ENCODE data around the gene ENOX2.

Gene ENOX2

GRCh38 chrX:130631011-130631410 is 272.0 kb downstream of the ENOX2 start:
- no peak for DNase-seq

DNA sequence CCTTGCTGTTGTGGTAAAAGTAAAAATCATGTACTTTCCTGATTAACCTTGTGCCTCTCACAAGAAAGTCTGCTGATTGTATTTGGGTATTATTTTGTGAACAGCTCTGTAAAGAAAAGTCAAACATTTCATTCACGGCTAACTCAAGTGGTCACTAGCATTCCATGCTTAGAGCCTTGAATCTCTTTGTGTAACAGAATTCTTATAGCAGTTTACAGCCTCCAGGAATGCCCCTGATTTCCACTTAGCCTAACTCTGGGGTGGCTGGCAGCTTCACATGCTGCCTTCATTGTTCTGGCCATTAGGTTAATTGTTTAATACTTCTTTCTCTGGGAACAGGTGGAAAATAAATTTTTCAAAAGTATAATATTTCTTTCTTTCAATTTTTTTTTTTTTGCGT is 274.5 kb downstream of the ENOX2 start:
- no peak for DNase-seq

DNA sequence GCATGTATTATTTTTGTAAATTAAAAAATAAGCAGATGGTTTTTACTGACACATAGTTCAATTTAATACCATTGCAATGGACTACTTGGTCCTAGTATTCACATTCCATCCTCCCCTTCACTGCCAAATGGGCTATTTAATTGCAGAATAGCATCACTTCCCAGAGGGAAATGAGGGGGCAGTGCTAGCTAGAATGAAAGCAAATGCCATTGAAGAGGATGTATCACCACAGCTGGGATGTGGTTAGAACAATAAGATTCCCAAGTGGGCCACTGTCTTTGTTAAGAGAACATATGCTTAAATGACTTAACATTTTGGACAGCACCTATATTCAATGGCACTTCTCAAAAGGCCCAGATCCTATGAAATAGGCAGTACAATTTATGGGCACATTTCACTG is 276.5 kb downstream of the ENOX2 start:
- DNase-seq = no peak

- DNase-seq = no peak
Observed at GRCh38 chrX:130625386-130625785, 277.6 kb downstream of the ENOX2 start.

DNA sequence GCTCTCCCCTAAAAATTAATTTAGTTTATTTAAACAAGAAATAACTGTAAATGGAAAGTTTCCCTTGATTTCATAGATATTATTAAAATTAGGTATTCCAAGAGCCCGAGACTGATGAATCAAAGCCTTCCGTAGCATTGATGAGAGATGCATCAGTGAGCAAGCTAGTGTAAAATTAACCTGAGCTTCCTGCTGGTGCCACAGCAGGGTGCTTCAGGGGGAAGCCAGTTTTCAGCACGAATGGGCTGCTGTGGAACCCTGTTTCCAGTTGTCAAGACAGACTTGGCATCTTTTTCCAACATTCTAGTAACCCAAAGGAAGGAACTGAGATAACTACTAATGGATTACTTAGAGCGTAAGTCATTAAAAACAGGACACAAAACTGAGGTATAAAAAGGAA is 279.5 kb downstream of the ENOX2 start:
- DNase-seq = no peak

GRCh38 chrX:130615941-130616340 is 287.1 kb downstream of the ENOX2 start:
- no peak for DNase-seq

- no peak for DNase-seq
Observed at GRCh38 chrX:130607431-130607830, 295.6 kb downstream of the ENOX2 start.

DNA sequence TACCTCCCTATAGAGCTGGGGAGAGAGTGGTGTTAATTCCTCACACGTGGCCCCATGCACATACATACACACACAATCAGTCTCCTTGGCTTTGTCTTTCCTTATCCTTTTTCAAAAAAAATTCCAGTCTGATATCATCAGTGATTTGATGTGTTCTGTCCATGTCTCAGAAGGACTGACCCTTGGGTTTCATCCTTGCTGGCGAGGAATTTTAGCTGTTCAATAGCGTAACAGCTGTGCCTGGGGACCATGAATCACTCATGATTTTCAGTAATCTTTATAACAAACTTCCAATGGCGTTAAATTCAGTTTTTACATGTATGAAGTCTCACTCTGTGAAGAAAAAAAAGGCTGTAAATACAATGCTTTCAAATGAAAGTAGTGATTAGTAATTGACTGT is 296.6 kb downstream of the ENOX2 start:
- no peak for DNase-seq

GRCh38 chrX:130604882-130605281 is 298.1 kb downstream of the ENOX2 start:
- DNase-seq = no peak

DNA sequence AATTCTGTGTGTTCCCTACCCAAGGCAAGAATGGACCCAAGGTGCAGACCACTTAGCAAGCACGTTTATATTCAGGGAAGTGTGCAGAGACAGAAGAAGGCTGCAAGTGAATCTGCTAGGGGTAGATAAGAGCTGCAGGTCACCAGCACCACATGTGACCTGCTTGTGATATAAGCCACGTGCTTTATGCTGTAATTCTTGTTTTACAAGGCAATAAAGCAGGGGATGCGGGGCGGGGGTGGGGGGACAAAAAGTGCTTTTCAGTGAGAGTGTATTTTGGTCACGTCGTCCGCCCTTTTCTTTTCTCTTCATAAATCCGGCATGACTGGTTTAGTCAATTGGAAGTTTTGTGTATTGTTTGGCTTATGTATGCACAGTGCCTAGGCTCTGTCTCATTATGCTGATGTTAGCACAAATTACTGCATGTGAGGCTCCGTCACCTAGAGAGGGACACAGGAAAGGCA is 308.5 kb downstream of the ENOX2 start:
- DNase-seq = no peak

- DNase-seq = no peak
Observed at GRCh38 chrX:130593911-130594310, 309.1 kb downstream of the ENOX2 start.

DNA sequence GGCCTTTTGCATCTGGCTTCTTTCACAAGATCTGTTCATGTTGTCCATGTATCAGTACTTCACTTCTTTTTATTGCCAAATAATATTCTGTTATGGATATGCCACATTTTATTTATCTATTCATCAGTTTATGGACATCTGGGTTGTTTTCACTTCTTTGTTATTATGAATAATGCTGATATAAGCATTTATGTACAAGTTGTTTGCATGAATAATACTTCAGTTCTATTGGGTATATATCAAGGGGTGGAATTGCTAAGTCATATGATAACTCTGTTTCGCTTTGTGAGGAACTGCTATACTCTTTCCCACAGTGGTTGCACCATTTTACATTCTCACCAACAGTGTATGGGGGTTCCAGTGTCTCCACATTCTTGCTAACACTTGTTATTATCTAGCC is 310.8 kb downstream of the ENOX2 start:
- DNase-seq = no peak

- DNase-seq = no peak
Observed at GRCh38 chrX:130578906-130579305, 324.1 kb downstream of the ENOX2 start.

DNA sequence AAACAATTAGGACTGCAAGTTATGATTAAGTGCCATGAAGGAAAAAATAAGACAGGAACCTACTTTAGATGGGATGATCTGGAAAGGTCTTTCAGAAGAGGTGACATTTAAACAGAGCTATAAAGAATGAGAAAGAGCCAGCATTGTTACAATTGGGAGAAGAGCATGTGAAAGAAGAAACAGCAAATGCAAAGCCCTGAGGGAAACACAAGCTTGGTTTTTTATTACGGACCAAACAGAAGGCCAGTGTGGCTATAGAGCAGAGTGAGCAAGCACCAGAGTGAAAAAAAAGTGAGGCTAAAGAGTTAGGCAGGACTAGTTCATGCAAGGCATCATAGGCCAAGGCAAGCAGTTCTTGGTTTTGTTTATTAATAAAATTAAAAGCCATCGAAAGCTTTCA is 325.6 kb downstream of the ENOX2 start:
- DNase-seq = no peak

- DNase-seq = no peak
Observed at GRCh38 chrX:130575831-130576389, 327.1 kb downstream of the ENOX2 start.
